HEK293T (cell line): ENCODE data around the gene ARMCX4.

ENCODE experiments used
- BHLHE40 ChIP-seq: fragments of 450-650 bp; IDR thresholded peaks from 2 replicates; pipeline ENCODE4 v1.6.1; 2016; ENCODE audit warnings: mild to moderate bottlenecking, moderate library complexity, borderline replicate concordance
- FOXA1 ChIP-seq: fragments of 450-650 bp; IDR thresholded peaks from 2 replicates; pipeline ENCODE4 v1.6.1; 2016; ENCODE audit warnings: mild to moderate bottlenecking
- FOXM1 ChIP-seq: fragments of 450-650 bp; IDR thresholded peaks from 2 replicates; pipeline ENCODE4 v1.6.1; 2017; ENCODE audit warnings: mild to moderate bottlenecking, borderline replicate concordance
- SP1 ChIP-seq: fragments of 450-650 bp; IDR thresholded peaks from 2 replicates; pipeline ENCODE4 v1.6.1; 2017

DNA sequence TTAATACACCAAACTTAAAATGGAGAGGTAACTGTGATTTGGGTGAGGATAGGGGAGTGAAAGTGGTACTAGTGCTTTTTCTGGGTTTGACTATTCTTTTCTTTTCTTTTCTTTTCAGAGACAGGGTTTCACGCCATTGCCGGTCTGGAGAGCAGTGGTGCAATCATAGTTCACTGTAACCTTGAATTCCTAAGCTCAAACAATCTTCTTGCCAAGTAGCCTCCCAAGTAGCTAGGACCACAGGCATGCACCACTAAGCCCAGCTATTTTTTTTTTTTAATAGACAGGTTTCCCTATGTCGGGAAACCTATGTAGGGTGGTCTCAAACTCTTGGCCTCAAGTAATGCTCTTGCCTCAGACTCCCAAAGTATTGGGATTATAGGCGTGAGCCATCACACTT, 3.0 kb upstream of the ARMCX4 start:
- TF ChIP-seq SP1 (no peak), BHLHE40 (no peak), FOXA1 (no peak), FOXM1 (no peak)
